Vagina (tissue), 2 donors: ENCODE results near the gene PTPRF.

Experiments
- CTCF ChIP-seq, 3 experiments: fragments of 450-650 bp in 2 of 3; fragments of 200-600 bp in 1 of 3; sonication (generic) in 1 of 3; IDR thresholded peaks; one replicate each; pipeline ENCODE4 v1.5.1; 2017 to 2019; ENCODE audit warnings: antibody characterized with exemption in 3 of 3, mild to moderate bottlenecking in 2 of 3, moderate library complexity in 2 of 3
- POLR2A ChIP-seq, 2 donors: fragments of 450-650 bp; IDR thresholded peaks; one replicate each; pipeline ENCODE4 v1.6.1; 2017; ENCODE audit warnings: antibody characterized with exemption in 2 of 2, mild to moderate bottlenecking in 2 of 2, moderate library complexity in 2 of 2

GRCh38 chr1:43653893-43654292, 123.2 kb downstream of the PTPRF start:
- no peak for TF ChIP-seq CTCF (IDR thresholded peaks at IDR 0.05)
- TF ChIP-seq POLR2A (IDR thresholded peaks at IDR 0.05): no peak
